GM19025 (cell line): ENCODE measurements around the gene CFAP410.
"Not testable (repeated sequence)": the region's sequence is repeated elsewhere in the genome, so short reads cannot be mapped to it uniquely, and the experiment has no call there.

Experiments
- ATAC-seq: cut with Tn5 transposase; IDR thresholded peaks from one replicate; pipeline ENCODE4 v1.9.1; 2021; ENCODE audit warnings: mild to moderate bottlenecking, low read depth, moderate library complexity; ENCODE audit not compliant: unreplicated experiment

CFAP410 gene

GRCh38 chr21:44319407-44320065 lies 19.7 kb downstream of the CFAP410 start:
- ATAC-seq, result no peak

- ATAC-seq, result no peak
Measured at GRCh38 chr21:44318489-44319285, 20.5 kb downstream of the CFAP410 start.

GRCh38 chr21:44317871-44318270 lies 21.3 kb downstream of the CFAP410 start:
- ATAC-seq, result no peak

- no peak for ATAC-seq
Measured at GRCh38 chr21:44317241-44317782, 21.9 kb downstream of the CFAP410 start.

GRCh38 chr21:44316277-44316900 lies 22.8 kb downstream of the CFAP410 start:
- no peak for ATAC-seq

GRCh38 chr21:44315691-44316203 lies 23.4 kb downstream of the CFAP410 start:
- no peak for ATAC-seq

GRCh38 chr21:44314561-44314960 lies 24.6 kb downstream of the CFAP410 start:
- ATAC-seq, result no peak

GRCh38 chr21:44314128-44314527 lies 25.1 kb downstream of the CFAP410 start:
- ATAC-seq, result no peak

GRCh38 chr21:44313451-44313850 lies 25.7 kb downstream of the CFAP410 start:
- no peak for ATAC-seq

GRCh38 chr21:44312716-44313115 lies 26.5 kb downstream of the CFAP410 start:
- no peak for ATAC-seq

- no peak for ATAC-seq
Measured at GRCh38 chr21:44312089-44312488, 27.1 kb downstream of the CFAP410 start.

GRCh38 chr21:44310628-44311507 lies 28.3 kb downstream of the CFAP410 start:
- ATAC-seq, result no peak

GRCh38 chr21:44306936-44307704 lies 32.1 kb downstream of the CFAP410 start:
- no peak for ATAC-seq

GRCh38 chr21:44305691-44306090 lies 33.5 kb downstream of the CFAP410 start:
- ATAC-seq, result no peak

- ATAC-seq, result no peak
Measured at GRCh38 chr21:44304877-44305293, 34.3 kb downstream of the CFAP410 start.

GRCh38 chr21:44304011-44304616 lies 35.1 kb downstream of the CFAP410 start:
- no peak for ATAC-seq

GRCh38 chr21:44303490-44303981 lies 35.7 kb downstream of the CFAP410 start:
- no peak for ATAC-seq

GRCh38 chr21:44302573-44303401 lies 36.4 kb downstream of the CFAP410 start:
- not testable (repeated sequence) for ATAC-seq
